T-helper 2 cell treated with Interferon-gamma antibody and Interleukin-4, amounts not matched to agents 5 μg/mL and 100 μg/mL, for 36 hours (primary cell): ENCODE measurements around the gene MTAP.

Source experiments
- DNase-seq: peaks from one replicate; pipeline ENCODE4 v3.0.0; 2021; ENCODE audit warnings: low spot score
- H3K27ac Mint-ChIP-seq: one replicate; pipeline ENCODE4 v1.8.0; 2021; ENCODE audit warnings: mild to moderate bottlenecking, mixed read lengths
- H3K27me3 Mint-ChIP-seq: one replicate; pipeline ENCODE4 v1.8.0; 2021; ENCODE audit warnings: low read depth, mixed read lengths
- H3K36me3 Mint-ChIP-seq: one replicate; pipeline ENCODE4 v1.8.0; 2021; ENCODE audit warnings: low read depth, mixed read lengths
- H3K4me1 Mint-ChIP-seq: one replicate; pipeline ENCODE4 v1.8.0; 2021; ENCODE audit warnings: low read depth, mixed read lengths
- H3K4me3 Mint-ChIP-seq: one replicate; pipeline ENCODE4 v1.8.0; 2022; ENCODE audit warnings: mild to moderate bottlenecking, moderate library complexity, mixed read lengths
- H3K9me3 Mint-ChIP-seq: one replicate; pipeline ENCODE4 v1.8.0; 2021; ENCODE audit warnings: mixed read lengths

MTAP gene

DNA sequence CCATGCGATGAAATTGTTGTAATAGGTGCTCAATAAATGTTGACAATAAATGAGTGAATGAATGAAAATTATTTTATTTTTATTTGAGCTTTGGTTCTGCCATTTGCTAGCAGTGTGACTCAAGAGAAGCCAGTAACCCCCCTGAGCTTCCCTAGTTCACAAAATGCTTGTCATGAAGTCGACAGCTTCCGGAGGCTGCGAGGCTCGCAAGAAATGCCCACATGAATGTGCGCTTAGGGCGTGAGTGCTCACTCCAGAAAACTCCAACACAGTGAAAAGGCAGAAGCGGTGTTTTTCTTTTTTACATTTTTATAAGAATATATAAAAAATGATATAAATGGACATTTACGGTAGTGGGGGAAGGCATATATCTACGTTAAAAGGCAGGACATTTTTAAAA lies 165.3 kb downstream of the MTAP start:
- Mint-ChIP-seq H3K36me3 (peaks cover 34% of the 10 kb centered on the region), H3K4me3 (peak overlapping the region; percentile 30), H3K4me1 (peaks cover 39% of the 10 kb centered on the region), H3K27ac (peak overlapping the region; percentile 83), H3K27me3 (peaks cover 95% of the 10 kb centered on the region), H3K9me3 (peaks cover 9% of the 10 kb centered on the region)
- no peak for DNase-seq

DNA sequence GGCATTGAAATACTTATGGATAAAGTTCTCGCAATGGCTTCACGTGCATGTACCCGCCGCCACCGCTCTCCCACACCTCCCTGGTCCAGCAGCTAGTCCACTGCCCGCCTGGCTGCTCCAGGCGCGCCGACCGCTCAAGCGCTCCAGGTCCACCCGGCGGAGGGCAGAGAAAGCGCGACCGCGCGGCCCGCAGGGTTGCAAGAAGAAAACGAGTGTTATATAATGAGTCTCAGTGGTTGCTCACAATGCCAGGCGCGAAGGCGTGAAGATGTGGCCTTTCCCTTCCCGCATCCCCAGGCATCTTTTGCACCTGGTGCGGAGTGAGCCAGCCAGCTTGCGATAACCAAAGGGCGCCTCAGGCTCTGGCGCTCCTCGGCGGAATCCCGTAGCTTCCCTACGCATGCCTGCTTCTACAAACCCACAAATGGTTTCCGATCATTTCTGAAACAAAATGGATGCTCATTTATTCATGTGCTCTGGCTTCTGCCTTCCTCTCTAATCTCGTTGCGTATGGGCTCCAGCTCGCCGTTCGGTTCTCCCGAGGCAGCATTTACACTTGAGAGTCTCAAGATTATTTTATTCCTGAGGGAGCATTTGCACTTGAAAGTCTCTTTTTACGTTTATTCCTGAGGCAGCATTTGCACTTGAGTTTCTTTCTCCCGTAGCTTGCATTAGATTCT lies 166.0 kb downstream of the MTAP start:
- H3K27me3 Mint-ChIP-seq, result peaks cover 94% of the 10 kb centered on the region
- H3K27ac Mint-ChIP-seq, result peak overlapping the region; percentile 83
- peaks cover 43% of the 10 kb centered on the region for H3K4me1 Mint-ChIP-seq

DNA sequence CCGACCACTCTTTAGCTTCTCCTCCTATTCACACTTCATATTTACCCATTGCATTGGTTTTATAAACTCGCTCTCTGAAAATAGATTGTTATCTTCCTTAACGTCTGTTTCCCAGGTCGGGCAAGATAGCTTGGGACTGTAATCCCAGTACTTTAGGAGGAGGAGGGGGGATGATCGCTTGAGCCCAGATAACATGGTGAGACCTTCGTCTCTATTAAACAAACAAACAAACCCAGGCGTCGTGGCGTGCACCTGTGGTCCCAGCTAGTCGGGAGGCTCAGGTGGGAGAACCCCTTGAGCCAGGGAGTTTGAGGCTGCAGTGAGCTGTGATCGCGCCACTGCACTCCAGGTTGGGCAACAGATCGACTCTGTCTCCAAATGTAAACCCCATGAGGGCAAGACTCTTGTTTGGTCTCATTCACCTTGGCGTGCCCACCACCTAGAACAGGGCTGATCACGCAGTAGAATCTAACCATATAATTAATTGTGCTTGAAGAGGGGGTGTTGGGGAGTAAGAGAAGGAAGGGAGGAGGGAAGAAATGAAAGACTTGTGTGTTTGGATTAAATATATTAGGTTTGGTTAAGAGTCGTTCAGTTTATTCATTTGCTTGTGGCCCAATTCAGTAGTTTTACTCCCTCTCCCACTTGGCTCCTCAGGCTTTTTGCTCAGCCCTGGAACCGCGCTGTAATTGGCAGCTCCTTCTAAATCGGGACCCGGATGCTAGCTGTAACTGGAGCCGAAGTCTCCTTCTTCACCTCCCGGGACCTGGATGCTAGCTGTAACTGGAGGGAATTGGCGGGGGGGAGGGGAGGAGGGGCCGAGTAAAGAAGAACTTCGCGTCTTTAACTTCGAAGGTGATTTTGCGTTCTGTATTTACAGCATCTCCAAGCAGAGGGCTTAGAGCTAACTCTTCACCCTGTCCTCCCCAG lies 166.8 kb downstream of the MTAP start:
- DNase-seq, result no peak
- Mint-ChIP-seq H3K27ac (peak overlapping the region; percentile 83), H3K4me1 (peaks cover 45% of the 10 kb centered on the region), H3K27me3 (peaks cover 94% of the 10 kb centered on the region), H3K9me3 (peaks cover 9% of the 10 kb centered on the region), H3K4me3 (peak overlapping the region; percentile 58), H3K36me3 (peaks cover 34% of the 10 kb centered on the region)

More for the DNA sequence above, 166.0 kb downstream of the MTAP start:
- Mint-ChIP-seq H3K4me3 (peak overlapping the region; percentile 58), H3K9me3 (peaks cover 9% of the 10 kb centered on the region), H3K36me3 (peaks cover 34% of the 10 kb centered on the region)
- DNase-seq, result no peak

DNA sequence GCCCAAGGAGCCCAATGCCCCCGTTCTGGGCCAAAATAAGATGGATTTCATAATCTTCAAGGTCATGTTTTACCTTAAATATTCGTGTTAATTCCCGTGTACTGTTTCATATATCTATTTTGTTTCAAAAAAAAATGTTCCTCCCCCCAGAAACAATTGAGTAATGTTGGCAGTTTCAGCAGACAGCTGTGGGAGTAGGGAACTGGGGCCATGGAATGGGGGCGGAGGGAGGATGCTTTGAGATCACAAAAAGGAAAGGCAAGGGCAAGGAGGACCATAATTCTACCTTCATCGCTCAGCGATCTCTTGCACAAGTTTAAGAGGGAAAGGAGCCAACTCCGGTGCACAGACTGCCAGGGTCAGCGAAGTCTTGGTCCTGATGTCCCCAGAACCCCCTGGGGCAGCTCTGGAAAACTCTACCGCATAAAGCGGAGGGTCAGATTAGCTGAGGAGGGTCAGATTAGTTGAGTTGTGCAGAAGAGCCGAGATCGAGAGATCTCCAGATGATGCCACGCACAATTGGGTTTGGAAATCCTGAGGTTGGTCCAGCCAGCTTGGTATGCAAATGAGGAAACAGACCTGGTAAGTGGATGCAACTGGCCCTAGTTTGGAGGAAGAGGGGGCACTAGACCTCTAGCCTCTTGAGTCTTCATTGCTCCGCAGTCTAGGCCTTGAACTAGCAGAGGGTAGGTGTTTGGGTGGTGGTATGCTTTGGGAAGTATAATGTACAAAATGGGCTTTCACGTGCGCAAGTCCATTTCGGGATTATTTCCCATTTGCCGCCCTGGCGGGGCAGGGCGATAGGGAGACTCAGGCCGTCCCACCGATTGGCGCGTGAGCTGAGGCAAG lies 167.7 kb downstream of the MTAP start:
- H3K4me3 Mint-ChIP-seq, result no peak overlapping the region
- H3K4me1 Mint-ChIP-seq, result peaks cover 47% of the 10 kb centered on the region
- peaks cover 9% of the 10 kb centered on the region for H3K9me3 Mint-ChIP-seq
- peak overlapping the region; percentile 58 for H3K27ac Mint-ChIP-seq
- H3K27me3 Mint-ChIP-seq, result peaks cover 95% of the 10 kb centered on the region
- peaks cover 34% of the 10 kb centered on the region for H3K36me3 Mint-ChIP-seq
- DNase-seq, result no peak

DNA sequence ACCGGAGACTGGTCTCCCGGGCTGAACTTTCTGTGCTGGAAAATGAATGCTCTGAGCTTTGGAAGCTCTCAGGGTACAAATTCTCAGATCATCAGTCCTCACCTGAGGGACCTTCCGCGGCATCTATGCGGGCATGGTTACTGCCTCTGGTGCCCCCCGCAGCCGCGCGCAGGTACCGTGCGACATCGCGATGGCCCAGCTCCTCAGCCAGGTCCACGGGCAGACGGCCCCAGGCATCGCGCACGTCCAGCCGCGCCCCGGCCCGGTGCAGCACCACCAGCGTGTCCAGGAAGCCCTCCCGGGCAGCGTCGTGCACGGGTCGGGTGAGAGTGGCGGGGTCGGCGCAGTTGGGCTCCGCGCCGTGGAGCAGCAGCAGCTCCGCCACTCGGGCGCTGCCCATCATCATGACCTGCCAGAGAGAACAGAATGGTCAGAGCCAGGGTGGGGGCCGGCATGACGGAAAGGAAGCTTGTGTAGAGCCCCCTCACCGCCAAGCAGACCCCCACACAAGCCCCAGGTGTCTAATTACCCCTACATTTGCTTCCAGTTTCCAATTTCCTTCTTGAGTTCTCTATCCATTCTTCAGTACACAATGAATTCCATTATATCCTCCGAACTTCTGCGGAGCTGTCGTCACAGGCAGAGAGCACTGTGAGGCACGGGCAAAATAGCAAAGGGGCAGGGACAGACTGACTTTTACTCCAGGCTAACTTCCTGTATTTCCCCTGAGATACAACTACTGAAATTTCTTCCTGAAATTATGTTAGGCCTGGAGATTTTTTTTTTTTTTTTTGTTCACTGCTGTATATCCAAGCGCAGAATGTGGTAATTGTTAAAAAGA lies 168.6 kb downstream of the MTAP start:
- peaks cover 43% of the 10 kb centered on the region for H3K4me1 Mint-ChIP-seq
- H3K4me3 Mint-ChIP-seq, result no peak overlapping the region
- no peak for DNase-seq
- H3K27me3 Mint-ChIP-seq, result peaks cover 95% of the 10 kb centered on the region
- peaks cover 29% of the 10 kb centered on the region for H3K36me3 Mint-ChIP-seq
- H3K9me3 Mint-ChIP-seq, result peaks cover 9% of the 10 kb centered on the region
- peak overlapping the region; percentile 13 for H3K27ac Mint-ChIP-seq

DNA sequence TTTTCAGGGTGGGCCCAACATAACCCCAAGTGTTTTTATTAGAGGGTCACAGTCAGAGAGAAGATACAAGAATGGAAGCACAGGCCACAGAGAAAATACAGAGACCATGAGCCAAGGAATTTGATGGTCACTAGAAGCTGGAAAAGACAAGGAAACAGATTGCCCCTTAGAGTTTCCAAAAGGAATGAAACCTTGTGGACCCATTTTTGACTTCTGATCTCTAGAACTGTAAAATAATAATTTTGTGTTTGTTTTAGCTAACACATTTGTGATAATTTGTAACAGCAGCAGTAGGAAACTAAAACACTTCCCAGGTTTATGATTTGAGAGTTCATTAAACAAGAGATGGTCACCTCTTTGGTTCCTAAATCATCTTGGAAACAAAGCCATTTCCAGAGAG lies 169.9 kb downstream of the MTAP start:
- Mint-ChIP-seq H3K4me3 (no peak overlapping the region), H3K9me3 (peaks cover 9% of the 10 kb centered on the region), H3K36me3 (peaks cover 24% of the 10 kb centered on the region), H3K27ac (no peak overlapping the region), H3K4me1 (peaks cover 40% of the 10 kb centered on the region), H3K27me3 (peaks cover 95% of the 10 kb centered on the region)
- DNase-seq, result no peak

DNA sequence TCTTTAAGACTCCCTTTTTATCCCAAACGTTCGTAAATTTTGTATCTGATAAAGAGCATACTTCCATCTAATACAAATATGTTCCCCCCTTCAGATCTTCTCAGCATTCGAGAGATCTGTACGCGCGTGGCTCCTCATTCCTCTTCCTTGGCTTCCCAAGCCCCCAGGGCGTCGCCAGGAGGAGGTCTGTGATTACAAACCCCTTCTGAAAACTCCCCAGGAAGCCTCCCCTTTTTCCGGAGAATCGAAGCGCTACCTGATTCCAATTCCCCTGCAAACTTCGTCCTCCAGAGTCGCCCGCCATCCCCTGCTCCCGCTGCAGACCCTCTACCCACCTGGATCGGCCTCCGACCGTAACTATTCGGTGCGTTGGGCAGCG lies 171.9 kb downstream of the MTAP start:
- H3K36me3 Mint-ChIP-seq, result peaks cover 12% of the 10 kb centered on the region
- peaks cover 94% of the 10 kb centered on the region for H3K27me3 Mint-ChIP-seq
- peaks cover under 1% of the 10 kb centered on the region for H3K9me3 Mint-ChIP-seq
- DNase-seq, result no peak
- peak overlapping the region; percentile 88 for H3K4me3 Mint-ChIP-seq
- peaks cover 31% of the 10 kb centered on the region for H3K4me1 Mint-ChIP-seq
- H3K27ac Mint-ChIP-seq, result no peak overlapping the region

DNA sequence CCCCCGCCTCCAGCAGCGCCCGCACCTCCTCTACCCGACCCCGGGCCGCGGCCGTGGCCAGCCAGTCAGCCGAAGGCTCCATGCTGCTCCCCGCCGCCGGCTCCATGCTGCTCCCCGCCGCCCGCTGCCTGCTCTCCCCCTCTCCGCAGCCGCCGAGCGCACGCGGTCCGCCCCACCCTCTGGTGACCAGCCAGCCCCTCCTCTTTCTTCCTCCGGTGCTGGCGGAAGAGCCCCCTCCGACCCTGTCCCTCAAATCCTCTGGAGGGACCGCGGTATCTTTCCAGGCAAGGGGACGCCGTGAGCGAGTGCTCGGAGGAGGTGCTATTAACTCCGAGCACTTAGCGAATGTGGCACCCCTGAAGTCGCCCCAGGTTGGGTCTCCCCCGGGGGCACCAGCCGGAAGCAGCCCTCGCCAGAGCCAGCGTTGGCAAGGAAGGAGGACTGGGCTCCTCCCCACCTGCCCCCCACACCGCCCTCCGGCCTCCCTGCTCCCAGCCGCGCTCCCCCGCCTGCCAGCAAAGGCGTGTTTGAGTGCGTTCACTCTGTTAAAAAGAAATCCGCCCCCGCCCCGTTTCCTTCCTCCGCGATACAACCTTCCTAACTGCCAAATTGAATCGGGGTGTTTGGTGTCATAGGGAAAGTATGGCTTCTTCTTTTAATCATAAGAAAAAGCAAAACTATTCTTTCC lies 172.4 kb downstream of the MTAP start:
- DNase-seq, result peak; percentile 49
- H3K4me3 Mint-ChIP-seq, result peak overlapping the region; percentile 88
- peaks cover 94% of the 10 kb centered on the region for H3K27me3 Mint-ChIP-seq
- H3K27ac Mint-ChIP-seq, result peak overlapping the region; percentile 69
- peaks cover 34% of the 10 kb centered on the region for H3K4me1 Mint-ChIP-seq
- peaks cover 10% of the 10 kb centered on the region for H3K36me3 Mint-ChIP-seq
- no peaks in the 10 kb centered on the region for H3K9me3 Mint-ChIP-seq

DNA sequence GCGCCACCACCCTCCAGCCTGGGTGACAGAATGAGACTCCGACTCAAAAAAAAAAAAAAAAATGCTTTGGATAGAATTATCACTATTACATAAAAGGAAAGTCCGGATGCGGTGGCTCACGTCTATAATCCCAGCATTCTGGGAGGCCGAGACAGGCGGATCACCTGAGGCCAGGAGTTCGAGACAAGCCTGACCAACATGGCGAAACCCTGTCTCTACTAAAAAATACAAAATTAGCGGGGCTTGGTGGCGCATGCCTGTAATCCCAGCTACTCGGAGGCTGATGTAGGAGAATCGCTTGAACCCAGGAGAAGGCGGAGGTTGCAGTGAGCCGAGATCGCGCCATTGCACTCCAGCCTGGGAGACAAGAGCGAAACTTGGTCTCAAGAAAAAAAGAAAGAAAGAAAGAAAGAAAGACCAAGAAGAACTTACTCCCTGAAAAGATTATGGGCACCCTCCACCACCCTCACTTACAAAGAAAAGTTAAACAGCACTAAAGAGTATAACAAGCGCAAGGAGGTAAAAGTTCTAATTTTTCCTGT lies 174.0 kb downstream of the MTAP start:
- no peak for DNase-seq
- H3K4me3 Mint-ChIP-seq, result peak overlapping the region; percentile 11
- peaks cover 88% of the 10 kb centered on the region for H3K27me3 Mint-ChIP-seq
- no peak overlapping the region for H3K27ac Mint-ChIP-seq
- peaks cover 30% of the 10 kb centered on the region for H3K4me1 Mint-ChIP-seq
- no peaks in the 10 kb centered on the region for H3K36me3 Mint-ChIP-seq
- H3K9me3 Mint-ChIP-seq, result no peaks in the 10 kb centered on the region

DNA sequence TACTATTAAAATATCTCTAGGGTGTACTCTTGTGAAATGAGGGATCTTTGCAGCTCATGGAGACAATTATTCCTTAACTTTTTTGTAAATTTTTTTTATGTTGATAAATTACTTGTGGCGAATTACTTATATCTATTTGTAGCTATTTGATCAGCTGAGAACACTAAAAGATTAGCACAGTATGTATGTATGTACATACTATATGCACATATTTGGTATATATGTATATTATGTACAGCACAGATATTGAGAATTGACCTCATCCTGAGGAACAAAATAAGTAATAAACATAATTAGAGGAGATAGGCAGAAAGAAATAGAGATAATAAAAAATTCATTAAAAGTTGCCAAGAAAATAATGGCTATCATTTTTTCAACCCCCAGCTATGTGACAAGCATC lies 180.0 kb downstream of the MTAP start:
- H3K27ac Mint-ChIP-seq, result no peak overlapping the region
- H3K9me3 Mint-ChIP-seq, result no peaks in the 10 kb centered on the region
- H3K36me3 Mint-ChIP-seq, result peaks cover 2% of the 10 kb centered on the region
- H3K4me3 Mint-ChIP-seq, result no peak overlapping the region
- DNase-seq, result no peak
- H3K27me3 Mint-ChIP-seq, result peaks cover 74% of the 10 kb centered on the region
- H3K4me1 Mint-ChIP-seq, result peaks cover 11% of the 10 kb centered on the region

DNA sequence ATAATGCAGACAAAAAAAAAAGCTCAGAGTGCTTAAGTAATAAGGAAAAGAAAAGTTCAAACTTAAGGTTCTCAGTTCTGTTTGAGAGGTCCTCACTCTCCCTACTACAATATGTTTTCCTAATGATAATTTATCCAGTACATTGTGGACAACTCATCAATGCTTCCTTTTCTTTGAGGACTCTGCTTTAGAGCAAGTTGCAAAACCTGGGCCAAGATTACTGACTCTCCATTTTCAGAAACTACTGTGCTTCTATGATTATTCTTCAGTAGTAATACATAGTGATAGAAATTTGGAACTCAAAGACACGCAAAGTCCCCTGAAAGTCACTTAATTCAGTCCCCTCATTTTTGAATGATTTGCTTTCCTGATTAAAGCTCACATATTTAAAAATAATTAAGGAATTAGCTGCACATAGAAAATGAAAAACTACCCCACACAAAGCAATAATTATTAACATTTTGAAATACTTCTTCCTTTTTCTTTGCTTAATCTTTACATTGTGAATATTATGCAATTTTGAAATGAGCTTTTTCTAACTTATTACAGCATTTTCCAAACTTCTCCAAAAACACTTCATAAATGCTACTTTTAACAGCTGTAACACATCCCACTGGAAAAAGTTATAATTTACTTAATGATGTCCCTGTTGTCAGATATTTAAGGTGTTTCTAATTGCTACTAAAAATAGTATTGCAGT lies 180.6 kb downstream of the MTAP start:
- H3K4me1 Mint-ChIP-seq, result peaks cover 11% of the 10 kb centered on the region
- no peaks in the 10 kb centered on the region for H3K9me3 Mint-ChIP-seq
- H3K36me3 Mint-ChIP-seq, result peaks cover 2% of the 10 kb centered on the region
- no peak for DNase-seq
- H3K27me3 Mint-ChIP-seq, result peaks cover 73% of the 10 kb centered on the region
- H3K4me3 Mint-ChIP-seq, result no peak overlapping the region
- no peak overlapping the region for H3K27ac Mint-ChIP-seq

DNA sequence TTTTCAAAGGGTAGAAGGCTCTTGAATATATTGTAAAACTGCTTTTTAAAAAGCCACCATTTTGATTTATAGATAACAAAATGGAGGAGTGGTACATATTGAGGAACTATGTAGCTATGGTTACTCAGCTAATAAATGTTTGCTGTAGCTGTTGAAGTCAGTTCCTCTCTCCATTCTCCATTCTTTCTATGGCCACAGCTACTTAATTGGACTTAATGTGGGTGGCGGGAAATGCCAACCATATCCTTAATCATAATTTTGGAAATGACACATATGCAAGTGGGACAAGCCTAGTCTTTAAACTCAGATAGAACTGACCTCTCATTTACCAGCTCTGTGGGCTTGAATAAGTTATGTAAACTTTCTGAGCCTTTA lies 181.1 kb downstream of the MTAP start:
- peaks cover 2% of the 10 kb centered on the region for H3K36me3 Mint-ChIP-seq
- peaks cover 75% of the 10 kb centered on the region for H3K27me3 Mint-ChIP-seq
- H3K4me3 Mint-ChIP-seq, result no peak overlapping the region
- H3K27ac Mint-ChIP-seq, result no peak overlapping the region
- peaks cover 14% of the 10 kb centered on the region for H3K4me1 Mint-ChIP-seq
- DNase-seq, result no peak
- no peaks in the 10 kb centered on the region for H3K9me3 Mint-ChIP-seq
